A549 treated with DMSO at 1 μM for 4 hours (cell line): ENCODE measurements around the gene NUP205. TPM values are rescaled to one million over a fixed set of nuclear protein-coding genes. Genes with fewer than 3 reads are reported as not detected.

Experiments
- total RNA-seq: library from RNA; stranded (reverse); fragments of 200-300 nt; extraction: Qiagen RNA extraction; gene quantifications from 5 replicates; pipeline ENCODE4 v1.2.3, GENCODE V29; 2022; ENCODE audit warnings: low read depth

The NUP205 gene
- total RNA-seq, result 49.3 to 62.2 TPM (median 56.9 TPM) in 5 replicates

GRCh38 chr7:135557455-135558336, at the start of gene NUP205:
TSS of gene NUP205 (plus strand) at chr7:135557917. CDS start at chr7:135557945, 28 bp downstream.

GRCh38 chr7:135509839-135510591, 47.7 kb upstream of the NUP205 start, which contains the start of gene CNOT4:
TSS of gene CNOT4 (minus strand) at chr7:135510102. CDS start at chr7:135438331, 71,771 bp downstream.

GRCh38 chr7:135662373-135663114, 104.8 kb downstream of the NUP205 start, which contains the start of gene STMP1:
TSS of gene STMP1 (plus strand) at chr7:135662514.

Other genes starting within 250 kb of the NUP205 start
- 11.0 to 14.5 TPM (median 11.9 TPM) in 5 replicates for gene CNOT4, start 47.8 kb upstream of the NUP205 start, total RNA-seq
- 29.1 to 41.7 TPM (median 32.5 TPM) in 5 replicates for gene STMP1, start 104.6 kb downstream of the NUP205 start, total RNA-seq
- not detected in 5 replicates for gene SLC13A4, start 170.3 kb downstream of the NUP205 start, total RNA-seq
- gene FAM180A, start 190.9 kb downstream of the NUP205 start, total RNA-seq, result 0.05 to 0.31 TPM (median 0.08 TPM) in 3 of 5 replicates, not detected in the others